IMR-90 (cell line): Measurements from ENCODE around the gene C1orf116. TPM values are rescaled to one million over a fixed set of nuclear protein-coding genes. Genes with fewer than 3 reads are reported as not detected.

Experiments
- ATAC-seq: fragments of 200-7000 bp; cut with Tn5 transposase; 2 replicates; pipeline ENCODE4 v1.9.1; 2020; ENCODE audit warnings: low read depth, mild to moderate bottlenecking, moderate library complexity
- BruUV-seq: library from RNA; stranded (reverse); fragments of 400-500 nt; replicated peaks from 2 replicates; lab custom pipeline; 2021; lab: Mats Ljungman, UMichigan
- CTCF ChIA-PET: fragments of 300-600 bp; formaldehyde crosslinking; extraction: SDS; loops from one replicate; lab custom pipeline; 2021; ENCODE audit warnings: antibody characterized with exemption; lab: Yijun Ruan, JAX
- POLR2A ChIA-PET: fragments of 300-600 bp; sonication (Branson Sonifier 250); formaldehyde crosslinking; loops from one replicate; lab custom pipeline; 2022; ENCODE audit warnings: antibody characterized with exemption; ENCODE audit not compliant: unreplicated experiment; lab: Charles Lee
- DNase-seq: peaks from one replicate; pipeline ENCODE4 v3.0.0; 2013
- H2AFZ ChIP-seq: replicated peaks from 2 replicates; pipeline ENCODE3; 2013; ENCODE audit warnings: low read length, mild to moderate bottlenecking; ENCODE audit not compliant: poor library complexity
- H2AK5ac ChIP-seq: 2 replicates; pipeline ENCODE4 v1.6.1; 2013; ENCODE audit warnings: low read depth, low read length, inconsistent platforms
- H2AK9ac ChIP-seq: replicated peaks from 2 replicates; pipeline ENCODE3; 2013; ENCODE audit warnings: mild to moderate bottlenecking, low read depth, low read length, moderate library complexity; ENCODE audit not compliant: poor library complexity
- H2BK120ac ChIP-seq: 2 replicates; pipeline ENCODE4 v1.6.1; 2013; ENCODE audit warnings: low read depth, low read length, inconsistent platforms
- H2BK15ac ChIP-seq: 3 replicates; pipeline ENCODE4 v1.6.1; 2013; ENCODE audit warnings: low read depth, low read length, inconsistent platforms
- H2BK20ac ChIP-seq: 2 replicates; pipeline ENCODE4 v1.6.1; 2013; ENCODE audit warnings: low read depth, mild to moderate bottlenecking, inconsistent platforms, low read length, moderate library complexity
- H2BK5ac ChIP-seq: 2 replicates; pipeline ENCODE4 v1.6.1; 2013; ENCODE audit warnings: mild to moderate bottlenecking, low read depth, low read length, inconsistent platforms; ENCODE audit not compliant: poor library complexity, severe bottlenecking
- H3K14ac ChIP-seq: replicated peaks from 2 replicates; pipeline ENCODE4 v1.6.1; 2013; ENCODE audit warnings: low read depth, low read length, inconsistent platforms
- H3K18ac ChIP-seq: 2 replicates; pipeline ENCODE4 v1.6.1; 2013; ENCODE audit warnings: low read depth, low read length, control low read depth
- H3K23ac ChIP-seq: 2 replicates; pipeline ENCODE4 v1.6.1; 2013; ENCODE audit warnings: low read depth, low read length, inconsistent platforms
- H3K27ac ChIP-seq: 2 replicates; pipeline ENCODE4 v1.5.1; 2013; ENCODE audit warnings: mild to moderate bottlenecking, control low read depth, low read length; ENCODE audit not compliant: insufficient read depth
- H3K27me3 ChIP-seq: 2 replicates; pipeline ENCODE4 v1.6.1; 2013; ENCODE audit warnings: low read length; ENCODE audit not compliant: control insufficient read depth, insufficient read depth
- H3K36me3 ChIP-seq: 2 replicates; pipeline ENCODE4 v1.6.1; 2013; ENCODE audit warnings: low read length, mixed read lengths; ENCODE audit not compliant: control insufficient read depth, insufficient read depth
- H3K4ac ChIP-seq: 2 replicates; pipeline ENCODE4 v1.6.1; 2013; ENCODE audit warnings: low read depth, low read length, inconsistent platforms
- H3K4me1 ChIP-seq: 2 replicates; pipeline ENCODE4 v1.6.1; 2013; ENCODE audit warnings: low read length, mixed read lengths; ENCODE audit not compliant: control insufficient read depth, insufficient read depth
- H3K4me2 ChIP-seq: 2 replicates; pipeline ENCODE4 v1.6.1; 2013; ENCODE audit warnings: low read depth, mild to moderate bottlenecking, control low read depth, low read length, moderate library complexity
- H3K4me3 ChIP-seq: 2 replicates; pipeline ENCODE4 v1.5.1; 2013; ENCODE audit warnings: low read depth, mild to moderate bottlenecking, control low read depth, low read length, moderate library complexity; ENCODE audit not compliant: insufficient read depth
- H3K56ac ChIP-seq: 2 replicates; pipeline ENCODE4 v1.6.1; 2013; ENCODE audit warnings: low read length, inconsistent platforms; ENCODE audit not compliant: insufficient read depth; ENCODE audit errors: extremely low read depth
- H3K79me1 ChIP-seq, 2 experiments: 2 replicates each; pipeline ENCODE4 v1.6.1; 2013; ENCODE audit warnings: low read length in 2 of 2, inconsistent platforms in 1 of 2, low read depth in 1 of 2
- H3K9ac ChIP-seq: 2 replicates; pipeline ENCODE4 v1.6.1; 2013; ENCODE audit warnings: low read depth, low read length, control low read depth
- H3K9me1 ChIP-seq: 2 replicates; pipeline ENCODE4 v1.6.1; 2013; ENCODE audit warnings: low read length, inconsistent platforms; ENCODE audit not compliant: insufficient read depth
- H3K9me3 ChIP-seq: 2 replicates; pipeline ENCODE4 v1.6.1; 2013; ENCODE audit warnings: low read length; ENCODE audit not compliant: control insufficient read depth, insufficient read depth
- H4K20me1 ChIP-seq: 2 replicates; pipeline ENCODE4 v1.6.1; 2013; ENCODE audit warnings: low read length, inconsistent platforms; ENCODE audit not compliant: insufficient read depth
- H4K5ac ChIP-seq: 2 replicates; pipeline ENCODE4 v1.6.1; 2013; ENCODE audit warnings: mild to moderate bottlenecking, low read depth, low read length, control low read depth
- H4K8ac ChIP-seq, 2 experiments: 2 replicates each; pipeline ENCODE4 v1.6.1; 2013; ENCODE audit warnings: low read depth in 2 of 2, low read length in 2 of 2, control low read depth in 1 of 2, inconsistent platforms in 1 of 2
- H4K91ac ChIP-seq: 2 replicates; pipeline ENCODE4 v1.6.1; 2013; ENCODE audit warnings: low read depth, low read length, inconsistent platforms; ENCODE audit not compliant: insufficient read depth
- BHLHE40 ChIP-seq: fragments of 150-350 bp; IDR thresholded peaks from 2 replicates; pipeline ENCODE4 v1.6.1; 2016; ENCODE audit warnings: mild to moderate bottlenecking, low read depth, low read length
- CEBPB ChIP-seq: IDR thresholded peaks from 2 replicates; pipeline ENCODE4 v1.6.1; 2012; ENCODE audit warnings: low read depth, low read length, improper control_type of control experiment
- CHD1 ChIP-seq: IDR thresholded peaks from 2 replicates; pipeline ENCODE4 v1.6.1; 2012; ENCODE audit warnings: low read depth, low read length, improper control_type of control experiment
- FOS ChIP-seq: fragments of 150-350 bp; IDR thresholded peaks from 2 replicates; pipeline ENCODE4 v1.6.1; 2016; ENCODE audit warnings: low read depth, low read length
- MAFK ChIP-seq: IDR thresholded peaks from 2 replicates; pipeline ENCODE4 v1.6.1; 2012; ENCODE audit warnings: low read depth, low read length, improper control_type of control experiment
- MAZ ChIP-seq: IDR thresholded peaks from 2 replicates; pipeline ENCODE4 v1.6.1; 2012; ENCODE audit warnings: low read depth, mild to moderate bottlenecking, low read length, improper control_type of control experiment, moderate library complexity, borderline replicate concordance
- MXI1 ChIP-seq: IDR thresholded peaks from 2 replicates; pipeline ENCODE4 v1.6.1; 2012; ENCODE audit warnings: low read depth, mild to moderate bottlenecking, low read length, moderate library complexity, borderline replicate concordance
- NFE2L2 ChIP-seq: fragments of 150-350 bp; IDR thresholded peaks from 2 replicates; pipeline ENCODE4 v1.6.1; 2016; ENCODE audit warnings: low read depth, mild to moderate bottlenecking, low read length
- POLR2A ChIP-seq: IDR thresholded peaks from 2 replicates; pipeline ENCODE4 v1.6.1; 2012; ENCODE audit warnings: mild to moderate bottlenecking, low read depth, low read length
- RAD21 ChIP-seq: IDR thresholded peaks from 2 replicates; pipeline ENCODE4 v1.6.1; 2012; ENCODE audit warnings: low read length, improper control_type of control experiment
- RCOR1 ChIP-seq: IDR thresholded peaks from 2 replicates; pipeline ENCODE4 v1.6.1; 2012; ENCODE audit warnings: mild to moderate bottlenecking, low read length, improper control_type of control experiment; ENCODE audit not compliant: insufficient replicate concordance
- RFX5 ChIP-seq: IDR thresholded peaks from 2 replicates; pipeline ENCODE4 v1.8.0; 2012; ENCODE audit warnings: low read depth, mild to moderate bottlenecking, low read length, moderate library complexity
- SMC3 ChIP-seq: fragments of 150-350 bp; IDR thresholded peaks from 2 replicates; pipeline ENCODE4 v1.6.1; 2016; ENCODE audit warnings: low read depth, mild to moderate bottlenecking, antibody characterized with exemption, low read length, moderate library complexity
- WGBS, 2 experiments: methylation state at CpG; one replicate each; pipeline versions ENCODE4 v1.1.5 to v1.1.7; 2013; ENCODE audit warnings: missing lambda C conversion rate in 2 of 2; ENCODE audit not compliant: insufficient read length in 1 of 2; ENCODE audit errors: extremely low coverage in 2 of 2; 5-methylcytosine and 5-hydroxymethylcytosine counted together
- dilution Hi-C: fragments of 300-500 bp; cut with HindIII; formaldehyde crosslinking; loops from one replicate; pipeline ENCODE4 v1.14.3; 2018; ENCODE audit warnings: low sequenced_read_pairs; ENCODE audit not compliant: unreplicated experiment
- in situ Hi-C: fragments of 300-500 bp; cut with MboI; formaldehyde crosslinking; loops from 3 replicates; pipeline ENCODE4 v1.14.3; 2019; ENCODE audit warnings: low sequenced_read_pairs, inconsistent platforms, mixed read lengths
- intact Hi-C: fragments of 100-400 bp; cut with micrococcal nuclease; formaldehyde crosslinking; loops from 2 replicates; pipeline ENCODE4 v1.10.0; 2022
- polyA plus RNA-seq, 3 experiments: library from polyadenylated mRNA; depleted of rRNA; stranded (reverse); fragments of >200 nt; gene quantifications; 2 replicates each; pipeline ENCODE4 v1.2.3, GENCODE V29; 2012; ENCODE audit warnings: low replicate concordance in 1 of 3
- total RNA-seq: library from RNA; depleted of rRNA; stranded (reverse); fragments of >200 nt; gene quantifications from 2 replicates; pipeline ENCODE4 v1.2.3, GENCODE V29; 2012
- TF ChIP-seq, protein P1 (sequence below): fragments of 150-350 bp; IDR thresholded peaks from 2 replicates; pipeline ENCODE4 v1.6.1; 2016; ENCODE audit warnings: low read depth, mild to moderate bottlenecking, low read length, moderate library complexity, borderline replicate concordance
- TF ChIP-seq, protein P2 (sequence below): conservative IDR thresholded peaks from 2 replicates; pipeline ENCODE4 v1.5.1; 2012; ENCODE audit warnings: mild to moderate bottlenecking, low read depth, low read length, improper control_type of control experiment
- TF ChIP-seq, protein P3 (sequence below): fragments of 150-350 bp; IDR thresholded peaks from 2 replicates; pipeline ENCODE4 v1.6.1; 2017; ENCODE audit warnings: mild to moderate bottlenecking, antibody characterized with exemption, low read length, low read depth

Gene C1orf116
- total and polyA plus RNA-seq, 2 of the 4 experiments (the other 2 are of a cell fraction): under 0.01 to 0.03 TPM

DNA sequence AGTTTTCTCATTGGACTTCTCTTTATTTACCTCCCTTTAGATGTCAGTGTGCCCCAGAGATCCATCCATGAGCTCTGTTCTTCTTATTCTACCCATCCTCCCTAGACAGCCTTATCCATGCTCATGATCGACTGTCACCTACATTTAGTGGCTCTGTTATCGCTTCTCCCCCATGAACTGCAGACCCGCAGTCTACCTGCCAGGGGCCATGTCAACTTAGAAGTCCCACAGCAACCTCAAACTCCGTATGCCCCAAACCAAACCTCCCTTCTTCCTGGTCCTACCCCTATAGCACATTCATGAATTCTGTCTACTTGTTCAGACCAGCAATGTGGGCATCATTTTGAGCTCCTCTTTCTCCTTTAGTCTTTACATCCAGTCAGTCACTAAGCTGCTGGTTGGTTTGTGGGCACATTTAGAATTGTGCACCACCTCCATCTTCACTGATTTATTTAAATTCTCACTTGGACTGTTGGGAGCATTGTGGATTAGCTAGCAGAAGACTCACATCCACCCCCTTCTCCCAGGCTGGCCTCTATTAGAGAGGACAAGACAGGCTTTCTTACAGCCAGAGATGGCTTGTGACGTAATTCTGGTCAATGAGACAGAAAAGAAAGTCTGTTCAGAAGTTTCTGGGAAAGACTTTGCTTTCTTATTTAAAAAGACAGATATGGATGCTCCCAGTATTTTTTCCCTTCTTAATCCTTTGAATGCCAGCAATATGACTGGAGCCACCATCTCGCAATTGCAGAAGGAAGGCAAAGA lies 19.1 kb downstream of the C1orf116 start:
- Histone ChIP-seq H3K9me1 (no peaks in the 10 kb centered on the region; the same call in 1 of the 2 replicates), H2AK9ac (no peak overlapping the region), H4K20me1 (no peaks in the 10 kb centered on the region), H3K79me1 (no peaks in the 10 kb centered on the region), H3K23ac (no peak overlapping the region), H3K9me3 (no peaks in the 10 kb centered on the region; the same call in 1 of the 2 replicates), H2AK5ac (no peak overlapping the region), H3K9ac (no peak overlapping the region), H4K5ac (no peak overlapping the region), H2BK20ac (no peak overlapping the region), H4K8ac (no peak overlapping the region), H4K91ac (no peak overlapping the region), H2AFZ (no peak overlapping the region), H3K27ac (no peak overlapping the region), H3K4ac (no peak overlapping the region), H3K4me3 (no peak overlapping the region), H2BK15ac (no peak overlapping the region), H3K4me1 (no peaks in the 10 kb centered on the region), H2BK120ac (no peak overlapping the region), H2BK5ac (no peak overlapping the region), H3K56ac (no peak overlapping the region), H3K36me3 (no peaks in the 10 kb centered on the region), H3K18ac (no peak overlapping the region), H3K14ac (no peak overlapping the region), H3K4me2 (no peak overlapping the region), H3K27me3 (peaks cover 6% of the 10 kb centered on the region; the same call in 1 of the 2 replicates)
- no peak for ATAC-seq
- POLR2A ChIA-PET: no interaction called here
- intact Hi-C loops: no loop called here
- DNase-seq: no peak
- no CpG with 5 or more reads among the region's 6 CpGs for WGBS, 2 experiments
- no peak for TF ChIP-seq BHLHE40
- TF ChIP-seq, protein P1, sequence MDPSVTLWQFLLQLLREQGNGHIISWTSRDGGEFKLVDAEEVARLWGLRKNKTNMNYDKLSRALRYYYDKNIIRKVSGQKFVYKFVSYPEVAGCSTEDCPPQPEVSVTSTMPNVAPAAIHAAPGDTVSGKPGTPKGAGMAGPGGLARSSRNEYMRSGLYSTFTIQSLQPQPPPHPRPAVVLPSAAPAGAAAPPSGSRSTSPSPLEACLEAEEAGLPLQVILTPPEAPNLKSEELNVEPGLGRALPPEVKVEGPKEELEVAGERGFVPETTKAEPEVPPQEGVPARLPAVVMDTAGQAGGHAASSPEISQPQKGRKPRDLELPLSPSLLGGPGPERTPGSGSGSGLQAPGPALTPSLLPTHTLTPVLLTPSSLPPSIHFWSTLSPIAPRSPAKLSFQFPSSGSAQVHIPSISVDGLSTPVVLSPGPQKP: no peak
- no peak for TF ChIP-seq SMC3
- TF ChIP-seq MAZ: no peak
- TF ChIP-seq MAFK: no peak
- no peak for TF ChIP-seq RFX5
- no peak for TF ChIP-seq RCOR1
- no peak for TF ChIP-seq CEBPB
- TF ChIP-seq NFE2L2: no peak
- TF ChIP-seq MXI1: no peak
- TF ChIP-seq CHD1: no peak
- TF ChIP-seq, protein P2, sequence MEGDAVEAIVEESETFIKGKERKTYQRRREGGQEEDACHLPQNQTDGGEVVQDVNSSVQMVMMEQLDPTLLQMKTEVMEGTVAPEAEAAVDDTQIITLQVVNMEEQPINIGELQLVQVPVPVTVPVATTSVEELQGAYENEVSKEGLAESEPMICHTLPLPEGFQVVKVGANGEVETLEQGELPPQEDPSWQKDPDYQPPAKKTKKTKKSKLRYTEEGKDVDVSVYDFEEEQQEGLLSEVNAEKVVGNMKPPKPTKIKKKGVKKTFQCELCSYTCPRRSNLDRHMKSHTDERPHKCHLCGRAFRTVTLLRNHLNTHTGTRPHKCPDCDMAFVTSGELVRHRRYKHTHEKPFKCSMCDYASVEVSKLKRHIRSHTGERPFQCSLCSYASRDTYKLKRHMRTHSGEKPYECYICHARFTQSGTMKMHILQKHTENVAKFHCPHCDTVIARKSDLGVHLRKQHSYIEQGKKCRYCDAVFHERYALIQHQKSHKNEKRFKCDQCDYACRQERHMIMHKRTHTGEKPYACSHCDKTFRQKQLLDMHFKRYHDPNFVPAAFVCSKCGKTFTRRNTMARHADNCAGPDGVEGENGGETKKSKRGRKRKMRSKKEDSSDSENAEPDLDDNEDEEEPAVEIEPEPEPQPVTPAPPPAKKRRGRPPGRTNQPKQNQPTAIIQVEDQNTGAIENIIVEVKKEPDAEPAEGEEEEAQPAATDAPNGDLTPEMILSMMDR: no peak
- TF ChIP-seq RAD21: no peak
- TF ChIP-seq, protein P3, sequence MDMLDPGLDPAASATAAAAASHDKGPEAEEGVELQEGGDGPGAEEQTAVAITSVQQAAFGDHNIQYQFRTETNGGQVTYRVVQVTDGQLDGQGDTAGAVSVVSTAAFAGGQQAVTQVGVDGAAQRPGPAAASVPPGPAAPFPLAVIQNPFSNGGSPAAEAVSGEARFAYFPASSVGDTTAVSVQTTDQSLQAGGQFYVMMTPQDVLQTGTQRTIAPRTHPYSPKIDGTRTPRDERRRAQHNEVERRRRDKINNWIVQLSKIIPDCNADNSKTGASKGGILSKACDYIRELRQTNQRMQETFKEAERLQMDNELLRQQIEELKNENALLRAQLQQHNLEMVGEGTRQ: no peak
- TF ChIP-seq FOS: no peak
- TF ChIP-seq POLR2A: no peak
- dilution Hi-C loops: no loop called here
- BruUV-seq: no TSS peak
- in situ Hi-C loops: no loop called here
- CTCF ChIA-PET: no interaction called here
